Stimulated activated CD4-positive, alpha-beta T cell treated with anti-CD3 and anti-CD28 coated beads, Interleukin-1b, Interleukin-23, amount 100 ng/mL, for 1 hour (primary cell): ENCODE measurements around the gene FBXL17.

Experiments used
- DNase-seq, 2 donors: peaks; one replicate each; pipeline ENCODE4 v3.0.0-alpha.2; 2020; ENCODE audit warnings: low read depth in 2 of 2

Gene FBXL17

GRCh38 chr5:107861565-107861964 lies 520.3 kb downstream of the FBXL17 start:
- no peak for DNase-seq

GRCh38 chr5:107860044-107860443 lies 521.9 kb downstream of the FBXL17 start:
- DNase-seq = no peak

- DNase-seq = no peak
These were observed 523.1 kb downstream of the FBXL17 start for GRCh38 chr5:107858788-107859187.

- DNase-seq = no peak
These were observed 523.6 kb downstream of the FBXL17 start for GRCh38 chr5:107858324-107858723.

- DNase-seq = no peak
These were observed 524.1 kb downstream of the FBXL17 start for GRCh38 chr5:107857785-107858184.

- no peak for DNase-seq
These were observed 526.7 kb downstream of the FBXL17 start for GRCh38 chr5:107855171-107855570.

GRCh38 chr5:107853696-107854095 lies 528.2 kb downstream of the FBXL17 start:
- no peak for DNase-seq

GRCh38 chr5:107853031-107853430 lies 528.9 kb downstream of the FBXL17 start:
- DNase-seq = no peak

GRCh38 chr5:107849118-107849517 lies 532.8 kb downstream of the FBXL17 start:
- no peak for DNase-seq

- DNase-seq = no peak
These were observed 541.3 kb downstream of the FBXL17 start for GRCh38 chr5:107840592-107840991.

GRCh38 chr5:107840161-107840560 lies 541.7 kb downstream of the FBXL17 start:
- DNase-seq = no peak

- no peak for DNase-seq
These were observed 546.8 kb downstream of the FBXL17 start for GRCh38 chr5:107835096-107835495.

GRCh38 chr5:107832746-107833145 lies 549.2 kb downstream of the FBXL17 start:
- no peak for DNase-seq

- no peak for DNase-seq
These were observed 550.1 kb downstream of the FBXL17 start for GRCh38 chr5:107831612-107832395.

- DNase-seq = no peak
These were observed 551.1 kb downstream of the FBXL17 start for GRCh38 chr5:107830750-107831149.

GRCh38 chr5:107826311-107827000 lies 555.4 kb downstream of the FBXL17 start:
- no peak for DNase-seq

GRCh38 chr5:107824821-107825220 lies 557.1 kb downstream of the FBXL17 start:
- no peak for DNase-seq

- no peak for DNase-seq
These were observed 560.6 kb downstream of the FBXL17 start for GRCh38 chr5:107821288-107821687.

GRCh38 chr5:107820429-107820828 lies 561.5 kb downstream of the FBXL17 start:
- no peak for DNase-seq

- DNase-seq = no peak
These were observed 563.9 kb downstream of the FBXL17 start for GRCh38 chr5:107817951-107818350.

- no peak for DNase-seq
These were observed 564.5 kb downstream of the FBXL17 start for GRCh38 chr5:107817436-107817835.

GRCh38 chr5:107815109-107815508 lies 566.8 kb downstream of the FBXL17 start:
- DNase-seq = no peak

- no peak for DNase-seq
These were observed 567.6 kb downstream of the FBXL17 start for GRCh38 chr5:107814183-107814827.
